OCI-LY7 (cell line): ENCODE data around the gene IFT81. TPM values are rescaled to one million over a fixed set of nuclear protein-coding genes. Genes with fewer than 3 reads are reported as not detected.

Experiments used
- BruUV-seq: library from RNA; stranded (reverse); fragments of 400-500 nt; replicated peaks from 2 replicates; lab custom pipeline; 2021; lab: Mats Ljungman, UMichigan
- CTCF ChIA-PET: fragments of 300-600 bp; sonication (Branson Sonifier 250); formaldehyde crosslinking; loops from one replicate; lab custom pipeline; 2022; ENCODE audit warnings: antibody characterized with exemption; ENCODE audit not compliant: unreplicated experiment; lab: Charles Lee
- POLR2A ChIA-PET: fragments of 300-600 bp; sonication (Branson Sonifier 250); formaldehyde crosslinking; loops from one replicate; lab custom pipeline; 2022; ENCODE audit warnings: antibody characterized with exemption; lab: Charles Lee
- DNase-seq: peaks from one replicate; pipeline ENCODE4 v3.0.0-alpha.2; 2015; ENCODE audit warnings: low spot score
- H2AFZ ChIP-seq: fragments of 200-600 bp; sonication (generic), shearing (Covaris generic); 2 replicates; pipeline ENCODE4 v1.6.1; 2014; ENCODE audit warnings: mild to moderate bottlenecking, antibody characterized with exemption, low read length, moderate library complexity
- H3K27ac ChIP-seq: fragments of 200-600 bp; sonication (generic); 2 replicates; pipeline ENCODE4 v1.5.1; 2014; ENCODE audit warnings: mixed run types, low read depth, mild to moderate bottlenecking, moderate library complexity, low read length, inconsistent platforms; ENCODE audit not compliant: poor library complexity, severe bottlenecking
- H3K36me3 ChIP-seq: fragments of 200-600 bp; sonication (generic); 2 replicates; pipeline ENCODE4 v1.6.1; 2014; ENCODE audit warnings: mild to moderate bottlenecking, antibody characterized with exemption, low read length, moderate library complexity, mixed read lengths; ENCODE audit not compliant: insufficient read depth
- H3K4me1 ChIP-seq: fragments of 200-600 bp; sonication (generic); 2 replicates; pipeline ENCODE4 v1.5.1; 2014; ENCODE audit warnings: mild to moderate bottlenecking, low read length; ENCODE audit not compliant: insufficient read depth, poor library complexity, severe bottlenecking
- H3K4me2 ChIP-seq: fragments of 200-600 bp; sonication (generic); 2 replicates; pipeline ENCODE4 v1.6.1; 2014; ENCODE audit warnings: mild to moderate bottlenecking, low read length
- H3K4me3 ChIP-seq: fragments of 200-600 bp; sonication (generic); 2 replicates; pipeline ENCODE4 v1.5.1; 2014; ENCODE audit warnings: mild to moderate bottlenecking, low read depth, low read length; ENCODE audit not compliant: poor library complexity, severe bottlenecking
- H3K79me2 ChIP-seq: fragments of 200-600 bp; sonication (generic); 2 replicates; pipeline ENCODE4 v1.6.1; 2016; ENCODE audit warnings: low read depth, mild to moderate bottlenecking, low read length, moderate library complexity, mixed read lengths; ENCODE audit not compliant: insufficient read depth
- H3K9me2 ChIP-seq: fragments of 200-600 bp; sonication (generic); 2 replicates; pipeline ENCODE4 v1.6.1; 2016; ENCODE audit warnings: mild to moderate bottlenecking, low read length, mixed read lengths; ENCODE audit not compliant: insufficient read depth
- H3K9me3 ChIP-seq: fragments of 200-600 bp; sonication (generic); 2 replicates; pipeline ENCODE4 v1.6.1; 2014; ENCODE audit warnings: mild to moderate bottlenecking, mixed run types, low read length, mixed read lengths
- H4K20me1 ChIP-seq: fragments of 200-600 bp; sonication (generic); 2 replicates; pipeline ENCODE4 v1.6.1; 2014; ENCODE audit warnings: mild to moderate bottlenecking, antibody characterized with exemption, low read length, moderate library complexity, mixed read lengths; ENCODE audit not compliant: insufficient read depth
- CTCF ChIP-seq: fragments of 200-600 bp; sonication (generic); conservative IDR thresholded peaks from 2 replicates; pipeline ENCODE4 v1.5.1; 2014; ENCODE audit warnings: mild to moderate bottlenecking, antibody characterized with exemption, low read length, moderate library complexity, mixed read lengths
- EZH2phosphoT487 ChIP-seq: fragments of 200-600 bp; sonication (generic); IDR thresholded peaks from 2 replicates; pipeline ENCODE4 v1.6.1; 2018; ENCODE audit warnings: low read depth, borderline replicate concordance, mild to moderate bottlenecking, mixed run types, antibody characterized with exemption, low read length, moderate library complexity, mixed read lengths
- intact Hi-C: fragments of 100-400 bp; cut with micrococcal nuclease; formaldehyde crosslinking; loops from one replicate; pipeline ENCODE4 v1.10.0; 2022; ENCODE audit not compliant: unreplicated experiment
- total RNA-seq, 2 experiments: library from RNA; depleted of rRNA in 1 of 2; stranded (reverse); fragments of >200 nt in 1 of 2; shearing (Covaris generic) in 1 of 2; gene quantifications; 2 replicates each; pipeline ENCODE4 v1.2.3, GENCODE V29; 2014 to 2022

The IFT81 gene
- total RNA-seq, 2 experiments from 2014 or later, result 5.6 to 9.8 TPM

GRCh38 chr12:110165540-110166159 lies 41.5 kb downstream of the IFT81 start:
- Histone ChIP-seq H3K79me2 (no peaks in the 10 kb centered on the region), H3K9me2 (no peaks in the 10 kb centered on the region), H3K36me3 (no peaks in the 10 kb centered on the region), H3K4me1 (peaks cover 31% of the 10 kb centered on the region), H4K20me1 (no peaks in the 10 kb centered on the region), H3K4me2 (peak overlapping the region; percentile 87), H3K4me3 (peak overlapping the region; percentile 50), H3K9me3 (no peaks in the 10 kb centered on the region), H2AFZ (peak overlapping the region; percentile 94; the same call in 1 of the 2 replicates), H3K27ac (peak overlapping the region; percentile 75)
- ChIA-PET CTCF (interaction anchor here (0.6 kb wide), 1 partner anchor 346 kb away, joined by 3 read pairs; no protein-coding TSS in a partner anchor), POLR2A (interaction anchor here (0.6 to 1.9 kb wide), 8 partner anchors 9 to 64 kb away, joined by 3 to 9 read pairs (median 4); no protein-coding TSS in a partner anchor)
- BruUV-seq, result no TSS peak
- intact Hi-C loops, result no loop called here
- TF ChIP-seq CTCF (no peak), EZH2phosphoT487 (no peak)
- DNase-seq, result peak; percentile 74

GRCh38 chr12:110168732-110169455 lies 44.7 kb downstream of the IFT81 start:
- no peaks in the 10 kb centered on the region for H3K9me2 ChIP-seq
- H3K4me3 ChIP-seq, result no peak overlapping the region
- ChIA-PET CTCF (interaction anchor here (0.6 kb wide), 1 partner anchor 46 kb away, joined by 8 read pairs; no protein-coding TSS in a partner anchor), POLR2A (interaction anchor here (0.7 to 2.0 kb wide), 4 partner anchors 11 to 67 kb away, joined by 3 to 4 read pairs (median 4); no protein-coding TSS in a partner anchor)
- DNase-seq, result no peak
- H3K27ac ChIP-seq, result no peak overlapping the region
- no peak overlapping the region for H3K4me2 ChIP-seq
- no peaks in the 10 kb centered on the region for H4K20me1 ChIP-seq
- no peaks in the 10 kb centered on the region for H3K79me2 ChIP-seq
- no peaks in the 10 kb centered on the region for H3K9me3 ChIP-seq
- H3K36me3 ChIP-seq, result no peaks in the 10 kb centered on the region
- no peak for TF ChIP-seq EZH2phosphoT487
- TF ChIP-seq CTCF, result no peak
- H2AFZ ChIP-seq, result no peak overlapping the region
- peaks cover 31% of the 10 kb centered on the region for H3K4me1 ChIP-seq
- no TSS peak for BruUV-seq
- intact Hi-C loops, result no loop called here
